ENCODE results near the gene KMT2E. TPM values are rescaled to one million over a fixed set of nuclear protein-coding genes. Genes with fewer than 3 reads are reported as not detected.
"Not testable (repeated sequence)": the region's sequence is repeated elsewhere in the genome, so short reads cannot be mapped to it uniquely, and the experiment has no call there.

Gene KMT2E
- 50.1 and 68.3 TPM in 2 replicates for total RNA-seq (2014; rRNA removed; shearing (Covaris generic))

- H3K27me3 ChIP-seq = no peaks in the 10 kb centered on the region
- H3K36me3 ChIP-seq = peaks cover 4% of the 10 kb centered on the region
- peak within 1 kb of the TSS; percentile 100 for H3K27ac ChIP-seq
- H3K9me3 ChIP-seq (replicated peaks) = no peaks in the 10 kb centered on the region
- H3K4me1 ChIP-seq = peaks cover 19% of the 10 kb centered on the region
- H3K4me3 ChIP-seq = peak within 1 kb of the TSS; percentile 92
- DNase-seq = peak; percentile 92 to 94
Measured at GRCh38 chr7:105013816-105014692, at the start of gene KMT2E. KMT2E (plus strand) TSS chr7:105014205; CDS start chr7:105040953, 26,748 bp downstream.

GRCh38 chr7:104964626-104965236 lies 49.3 kb upstream of the KMT2E start:
- Histone ChIP-seq H3K9me3 (replicated peaks) (peaks cover 8% of the 10 kb centered on the region; the same call in 1 of the 2 replicates), H3K27me3 (no peaks in the 10 kb centered on the region), H3K27ac (no peak overlapping the region), H3K4me3 (no peak overlapping the region), H3K4me1 (0 out of 2 replicates have a peak, but pooled peaks cover 2% of the 10 kb centered on the region), H3K36me3 (no peaks in the 10 kb centered on the region)
- DNase-seq = no peak

GRCh38 chr7:104966022-104966421 lies 48.0 kb upstream of the KMT2E start:
- no peak for DNase-seq
- 0 out of 2 replicates have a peak, but pooled peaks cover 2% of the 10 kb centered on the region for H3K4me1 ChIP-seq
- H3K27me3 ChIP-seq = no peaks in the 10 kb centered on the region
- H3K36me3 ChIP-seq = no peaks in the 10 kb centered on the region
- peaks cover 8% of the 10 kb centered on the region; the same call in 1 of the 2 replicates for H3K9me3 ChIP-seq (replicated peaks)
- H3K27ac ChIP-seq = no peak overlapping the region
- no peak overlapping the region for H3K4me3 ChIP-seq

GRCh38 chr7:104967088-104967487 lies 46.9 kb upstream of the KMT2E start:
- DNase-seq = no peak
- H3K4me1 ChIP-seq = 0 out of 2 replicates have a peak, but pooled peaks cover 2% of the 10 kb centered on the region
- H3K27me3 ChIP-seq = no peaks in the 10 kb centered on the region
- H3K36me3 ChIP-seq = no peaks in the 10 kb centered on the region
- H3K9me3 ChIP-seq (replicated peaks) = peaks cover 8% of the 10 kb centered on the region; the same call in 1 of the 2 replicates
- H3K4me3 ChIP-seq = no peak overlapping the region
- H3K27ac ChIP-seq = no peak overlapping the region

GRCh38 chr7:104967595-104967994 lies 46.4 kb upstream of the KMT2E start:
- Histone ChIP-seq H3K27ac (no peak overlapping the region), H3K27me3 (no peaks in the 10 kb centered on the region), H3K4me3 (no peak overlapping the region), H3K4me1 (0 out of 2 replicates have a peak, but pooled peaks cover 2% of the 10 kb centered on the region), H3K36me3 (no peaks in the 10 kb centered on the region), H3K9me3 (replicated peaks) (peaks cover 8% of the 10 kb centered on the region; the same call in 1 of the 2 replicates)
- DNase-seq = no peak

- Histone ChIP-seq H3K27ac (no peak overlapping the region), H3K27me3 (no peaks in the 10 kb centered on the region), H3K36me3 (no peaks in the 10 kb centered on the region; the same call in 1 of the 2 replicates), H3K4me3 (no peak overlapping the region), H3K9me3 (replicated peaks) (peaks cover 4% of the 10 kb centered on the region; the same call in 1 of the 2 replicates), H3K4me1 (0 out of 2 replicates have a peak, but pooled peaks cover 2% of the 10 kb centered on the region)
- no peak for DNase-seq
Measured at GRCh38 chr7:104968648-104969047, 45.4 kb upstream of the KMT2E start.

- Histone ChIP-seq H3K4me3 (no peak overlapping the region), H3K36me3 (no peaks in the 10 kb centered on the region; the same call in 1 of the 2 replicates), H3K9me3 (replicated peaks) (0 out of 2 replicates have a peak, but pooled peaks cover under 1% of the 10 kb centered on the region), H3K27ac (no peak overlapping the region), H3K4me1 (no peaks in the 10 kb centered on the region), H3K27me3 (no peaks in the 10 kb centered on the region)
- DNase-seq = no peak
Measured at GRCh38 chr7:104969183-104969582, 44.8 kb upstream of the KMT2E start.

GRCh38 chr7:104971290-104972071 lies 42.5 kb upstream of the KMT2E start:
- Histone ChIP-seq H3K27ac (no peak overlapping the region), H3K4me3 (no peak overlapping the region), H3K4me1 (no peaks in the 10 kb centered on the region), H3K9me3 (replicated peaks) (no peaks in the 10 kb centered on the region), H3K27me3 (no peaks in the 10 kb centered on the region), H3K36me3 (no peaks in the 10 kb centered on the region; the same call in 1 of the 2 replicates)
- no peak for DNase-seq

- no peaks in the 10 kb centered on the region for H3K4me1 ChIP-seq
- no peak overlapping the region for H3K27ac ChIP-seq
- no peaks in the 10 kb centered on the region; the same call in 1 of the 2 replicates for H3K36me3 ChIP-seq
- no peak for DNase-seq
- H3K4me3 ChIP-seq = no peak overlapping the region
- H3K27me3 ChIP-seq = no peaks in the 10 kb centered on the region
- H3K9me3 ChIP-seq (replicated peaks) = no peaks in the 10 kb centered on the region
Measured at GRCh38 chr7:104972500-104972899, 41.5 kb upstream of the KMT2E start.

GRCh38 chr7:104973227-104973626 lies 40.8 kb upstream of the KMT2E start:
- Histone ChIP-seq H3K36me3 (no peaks in the 10 kb centered on the region; the same call in 1 of the 2 replicates), H3K27me3 (no peaks in the 10 kb centered on the region), H3K4me3 (no peak overlapping the region), H3K4me1 (no peaks in the 10 kb centered on the region), H3K9me3 (replicated peaks) (no peaks in the 10 kb centered on the region), H3K27ac (no peak overlapping the region)
- no peak for DNase-seq

- Histone ChIP-seq H3K27me3 (no peaks in the 10 kb centered on the region), H3K9me3 (replicated peaks) (no peaks in the 10 kb centered on the region), H3K36me3 (no peaks in the 10 kb centered on the region; the same call in 1 of the 2 replicates), H3K27ac (no peak overlapping the region), H3K4me1 (peaks cover 3% of the 10 kb centered on the region; the same call in 1 of the 2 replicates), H3K4me3 (no peak overlapping the region)
- no peak for DNase-seq
Measured at GRCh38 chr7:104973909-104974415, 40.0 kb upstream of the KMT2E start.

GRCh38 chr7:104975553-104975952 lies 38.5 kb upstream of the KMT2E start:
- H3K9me3 ChIP-seq (replicated peaks); H3K4me1 ChIP-seq; H3K27ac ChIP-seq; DNase-seq; H3K27me3 ChIP-seq; H3K36me3 ChIP-seq; H3K4me3 ChIP-seq: not testable (repeated sequence)

- no peak for DNase-seq
- Histone ChIP-seq H3K9me3 (replicated peaks) (no peaks in the 10 kb centered on the region), H3K27ac (no peak overlapping the region), H3K4me1 (peaks cover 16% of the 10 kb centered on the region), H3K4me3 (no peak overlapping the region), H3K36me3 (no peaks in the 10 kb centered on the region; the same call in 1 of the 2 replicates), H3K27me3 (no peaks in the 10 kb centered on the region)
Measured at GRCh38 chr7:104976966-104977636, 36.9 kb upstream of the KMT2E start.

GRCh38 chr7:104978460-104978859 lies 35.5 kb upstream of the KMT2E start:
- no peaks in the 10 kb centered on the region; the same call in 1 of the 2 replicates for H3K36me3 ChIP-seq
- no peak overlapping the region for H3K27ac ChIP-seq
- no peaks in the 10 kb centered on the region for H3K9me3 ChIP-seq (replicated peaks)
- peaks cover 27% of the 10 kb centered on the region for H3K4me1 ChIP-seq
- H3K4me3 ChIP-seq = no peak overlapping the region
- no peak for DNase-seq
- H3K27me3 ChIP-seq = no peaks in the 10 kb centered on the region
